ENCODE results near the gene TRAPPC3.

TRAPPC3 gene

DNA sequence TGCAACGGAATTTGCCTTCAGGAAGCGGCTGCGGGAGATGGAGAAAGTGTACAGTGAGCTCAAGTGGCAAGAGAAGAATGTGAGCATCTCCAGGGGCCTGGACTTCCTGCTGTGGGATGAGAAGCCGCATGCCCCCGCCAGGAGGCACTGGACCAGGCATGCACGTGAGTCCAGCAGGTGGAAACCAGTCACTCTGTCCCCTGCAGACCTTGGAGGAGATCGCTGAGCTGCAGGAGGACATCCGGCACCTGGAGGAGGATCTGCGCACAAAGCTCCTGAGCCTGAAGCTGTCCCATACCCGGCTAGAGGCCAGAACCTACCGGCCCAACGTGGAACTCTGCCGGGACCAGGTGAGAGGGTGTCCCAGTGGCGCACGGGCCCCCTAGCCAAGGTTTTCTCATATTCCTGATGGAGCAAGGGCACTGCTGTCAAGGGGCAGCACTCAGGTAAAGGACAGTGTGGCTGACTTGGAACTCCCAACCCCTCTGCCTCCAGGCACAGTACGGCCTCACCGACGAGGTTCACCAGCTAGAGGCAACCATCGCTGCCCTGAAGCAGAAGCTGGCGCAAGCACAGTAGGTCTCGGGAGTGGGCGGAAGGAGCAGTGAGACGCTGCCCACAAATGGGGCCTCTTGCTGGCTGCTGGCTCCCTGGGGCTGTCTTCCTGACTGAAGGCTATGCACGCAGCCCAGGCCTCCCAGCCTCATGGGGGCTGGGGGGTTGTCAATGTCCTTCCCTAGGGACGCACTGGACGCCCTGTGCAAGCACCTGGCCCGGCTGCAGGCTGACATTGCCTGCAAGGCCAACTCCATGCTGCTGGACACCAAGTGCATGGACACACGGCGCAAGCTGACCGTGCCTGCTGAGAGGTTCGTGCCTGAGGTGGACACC, 61.8 kb downstream of the TRAPPC3 start:
- DNase-seq (ENCODE audit: low read depth in 2 of 2, low spot score in 1 of 2), result no peak
